PC-9 (cell line): ENCODE data around the gene CCDC117. TPM values are rescaled to one million over a fixed set of nuclear protein-coding genes. Genes with fewer than 3 reads are reported as not detected.
"Not testable (repeated sequence)": the region's sequence is repeated elsewhere in the genome, so short reads cannot be mapped to it uniquely, and the experiment has no call there.

Experiments
- BruUV-seq: library from RNA; stranded (reverse); fragments of 400-500 nt; replicated peaks from 2 replicates; lab custom pipeline; 2021; lab: Mats Ljungman, UMichigan
- CTCF ChIA-PET: fragments of 300-600 bp; sonication (Branson Sonifier 250); formaldehyde crosslinking; loops from one replicate; lab custom pipeline; 2022; ENCODE audit warnings: antibody characterized with exemption; lab: Charles Lee
- POLR2A ChIA-PET: fragments of 300-600 bp; sonication (Branson Sonifier 250); formaldehyde crosslinking; loops from one replicate; lab custom pipeline; 2022; ENCODE audit warnings: antibody characterized with exemption; ENCODE audit not compliant: unreplicated experiment; lab: Charles Lee
- DNase-seq, 2 experiments: peaks; one replicate each; pipeline versions ENCODE4 v3.0.0 to v3.0.0-alpha.2; 2015 to 2022; ENCODE audit warnings: mixed read lengths in 1 of 2
- H2AFZ ChIP-seq: fragments of 200-600 bp; sonication (generic); 2 replicates; pipeline ENCODE4 v1.8.1; 2017; ENCODE audit warnings: antibody characterized with exemption
- H3F3A ChIP-seq: fragments of 200-600 bp; sonication (generic); 2 replicates; pipeline ENCODE4 v1.8.1; 2017; ENCODE audit warnings: antibody characterized with exemption, mild to moderate bottlenecking, low read depth; ENCODE audit not compliant: insufficient read depth
- H3K27ac ChIP-seq: fragments of 200-600 bp; sonication (generic); 2 replicates; pipeline ENCODE4 v1.6.1; 2016; ENCODE audit warnings: mixed run types
- H3K27me3 ChIP-seq: fragments of 200-600 bp; sonication (generic); 2 replicates; pipeline ENCODE4 v1.6.1; 2016; ENCODE audit warnings: low read depth, mixed run types; ENCODE audit not compliant: insufficient read depth
- H3K36me3 ChIP-seq: fragments of 200-600 bp; sonication (generic); 2 replicates; pipeline ENCODE4 v1.6.1; 2016; ENCODE audit warnings: low read depth, mixed run types
- H3K4me1 ChIP-seq: fragments of 200-600 bp; sonication (generic); replicated peaks from 2 replicates; pipeline ENCODE4 v1.6.1; 2016; ENCODE audit warnings: mixed run types; ENCODE audit not compliant: insufficient read depth
- H3K4me2 ChIP-seq: fragments of 200-600 bp; sonication (generic); 2 replicates; pipeline ENCODE4 v1.6.1; 2017; ENCODE audit warnings: mixed run types
- H3K4me3 ChIP-seq: fragments of 200-600 bp; sonication (generic); 2 replicates; pipeline ENCODE4 v1.6.1; 2016; ENCODE audit warnings: mixed run types
- H3K79me2 ChIP-seq: fragments of 200-600 bp; sonication (generic); 2 replicates; pipeline ENCODE4 v1.6.1; 2017; ENCODE audit warnings: low read depth, mixed run types
- H3K9me2 ChIP-seq: fragments of 200-600 bp; sonication (generic); 2 replicates; pipeline ENCODE4 v1.8.1; 2017; ENCODE audit warnings: mild to moderate bottlenecking; ENCODE audit not compliant: insufficient read depth
- H3K9me3 ChIP-seq: fragments of 200-600 bp; sonication (generic); 2 replicates; pipeline ENCODE4 v1.8.1; 2016; ENCODE audit warnings: low read depth; ENCODE audit not compliant: insufficient read depth
- H4K20me1 ChIP-seq: fragments of 200-600 bp; sonication (generic); 2 replicates; pipeline ENCODE4 v1.8.1; 2017; ENCODE audit not compliant: insufficient read depth
- CTCF ChIP-seq: fragments of 200-600 bp; sonication (generic); conservative IDR thresholded peaks from 2 replicates; pipeline ENCODE4 v1.6.1; 2017; ENCODE audit warnings: mixed run types, antibody characterized with exemption, mild to moderate bottlenecking, moderate library complexity
- EZH2 ChIP-seq: fragments of 200-600 bp; sonication (generic); IDR thresholded peaks from 2 replicates; pipeline ENCODE4 v1.8.0; 2017; ENCODE audit warnings: antibody characterized with exemption, low read depth
- intact Hi-C: fragments of 100-400 bp; cut with micrococcal nuclease; formaldehyde crosslinking; loops from one replicate; pipeline ENCODE4 v1.10.0; 2022; ENCODE audit not compliant: unreplicated experiment
- total RNA-seq: library from RNA; stranded (reverse); gene quantifications from 2 replicates; pipeline ENCODE4 v1.2.3, GENCODE V29; 2021

CCDC117 gene
- total RNA-seq, 1 experiment from 2014 or later, result 11.4 TPM

GRCh38 chr22:28743852-28744251 is 28.6 kb upstream of the CCDC117 start:
- Histone ChIP-seq H3K9me2 (no peaks in the 10 kb centered on the region), H3K36me3 (peaks cover 6% of the 10 kb centered on the region), H3K27ac (no peak overlapping the region), H3K9me3 (no peaks in the 10 kb centered on the region), H4K20me1 (no peaks in the 10 kb centered on the region), H3K4me3 (no peak overlapping the region), H3K4me1 (peaks cover 15% of the 10 kb centered on the region; the same call in 1 of the 2 replicates), H3K79me2 (peaks cover 36% of the 10 kb centered on the region), H2AFZ (no peak overlapping the region), H3K27me3 (no peaks in the 10 kb centered on the region), H3F3A (peaks cover 3% of the 10 kb centered on the region; the same call in 1 of the 2 replicates), H3K4me2 (no peak overlapping the region)
- TF ChIP-seq EZH2, result no peak
- TF ChIP-seq CTCF, result no peak
- ChIA-PET POLR2A (no interaction called here), CTCF (no interaction called here)
- intact Hi-C loops, result no loop called here
- BruUV-seq, result TSS peak; percentile 37
- DNase-seq, result no peak

GRCh38 chr22:28750471-28750881 is 22.0 kb upstream of the CCDC117 start:
- no peak overlapping the region for H3K27ac ChIP-seq

GRCh38 chr22:28754512-28754911 is 18.0 kb upstream of the CCDC117 start:
- H3K4me2 ChIP-seq, H3K4me1 ChIP-seq, BruUV-seq, H3K27ac ChIP-seq, H3K4me3 ChIP-seq, H3K36me3 ChIP-seq, DNase-seq, CTCF ChIA-PET, POLR2A ChIA-PET, intact Hi-C loops, H3F3A ChIP-seq, H3K79me2 ChIP-seq, H2AFZ ChIP-seq, H3K9me2 ChIP-seq, H4K20me1 ChIP-seq, H3K27me3 ChIP-seq, H3K9me3 ChIP-seq: not testable (repeated sequence)

More at GRCh38 chr22:28750471-28750881, 22.0 kb upstream of the CCDC117 start:
- H3K9me3 ChIP-seq, result no peaks in the 10 kb centered on the region
- POLR2A ChIA-PET, result interaction anchor here (0.7 kb wide), 1 partner anchor 965 kb away, joined by 12 read pairs; no protein-coding TSS in a partner anchor
- H3K9me2 ChIP-seq, result no peaks in the 10 kb centered on the region
- no peaks in the 10 kb centered on the region for H3K27me3 ChIP-seq
- no TSS peak for BruUV-seq
- no peaks in the 10 kb centered on the region for H3K4me1 ChIP-seq
- no peaks in the 10 kb centered on the region for H4K20me1 ChIP-seq
- no peak overlapping the region for H3K4me2 ChIP-seq
- peaks cover 9% of the 10 kb centered on the region for H3K36me3 ChIP-seq
- DNase-seq, result no peak
- no peaks in the 10 kb centered on the region for H3K79me2 ChIP-seq
- intact Hi-C loops, result no loop called here
- H2AFZ ChIP-seq, result no peak overlapping the region
- TF ChIP-seq EZH2 (no peak), CTCF (no peak)
- no peaks in the 10 kb centered on the region; the same call in none of the 2 replicates for H3F3A ChIP-seq
- CTCF ChIA-PET, result no interaction called here
- no peak overlapping the region for H3K4me3 ChIP-seq
